Glomerular visceral epithelial cell (primary cell): ENCODE measurements around the gene FRZB.
"Not testable (repeated sequence)": the region's sequence is repeated elsewhere in the genome, so short reads cannot be mapped to it uniquely, and the experiment has no call there.

Source experiments
- DNase-seq: peaks from one replicate; pipeline ENCODE4 v3.0.0-alpha.2; 2016; ENCODE audit errors: extremely low spot score

FRZB gene

DNA sequence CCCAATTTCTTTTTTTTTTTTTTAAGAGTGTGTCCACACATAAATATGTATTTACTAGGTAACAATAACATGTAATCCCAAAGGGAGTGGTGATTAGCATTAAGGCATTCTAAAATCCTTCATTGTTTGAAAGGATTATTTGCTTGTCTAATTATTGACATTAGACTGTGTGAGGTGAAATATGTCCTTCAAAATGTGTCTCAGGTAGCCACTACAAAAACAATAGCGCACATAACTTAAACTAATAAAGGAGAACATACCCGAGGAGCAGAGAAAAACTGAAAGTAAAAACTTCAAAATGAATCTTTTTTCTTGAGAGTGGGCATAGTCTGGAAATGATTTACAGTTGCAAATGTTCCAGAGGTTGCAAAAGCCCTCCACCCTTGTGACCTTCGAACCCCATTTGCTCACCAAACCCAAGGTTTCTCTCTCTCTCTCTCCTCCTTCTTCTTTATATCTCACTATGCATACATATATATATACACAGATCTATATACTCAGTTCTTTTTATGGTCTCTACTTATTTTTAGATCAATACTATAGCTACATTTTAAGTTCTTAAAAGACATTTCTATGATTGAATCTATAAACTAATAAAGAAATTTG is 24.4 kb upstream of the FRZB start:
- no peak for DNase-seq

GRCh38 chr2:182890305-182890704 is 23.9 kb upstream of the FRZB start:
- no peak for DNase-seq

GRCh38 chr2:182887753-182888415 is 21.4 kb upstream of the FRZB start:
- no peak for DNase-seq

GRCh38 chr2:182887093-182887492 is 20.7 kb upstream of the FRZB start:
- DNase-seq: no peak

- DNase-seq: no peak
Measured at GRCh38 chr2:182885771-182886170, 19.3 kb upstream of the FRZB start.

- no peak for DNase-seq
Measured at GRCh38 chr2:182883451-182883850, 17.0 kb upstream of the FRZB start.

GRCh38 chr2:182880100-182880499 is 13.7 kb upstream of the FRZB start:
- not testable (repeated sequence) for DNase-seq

DNA sequence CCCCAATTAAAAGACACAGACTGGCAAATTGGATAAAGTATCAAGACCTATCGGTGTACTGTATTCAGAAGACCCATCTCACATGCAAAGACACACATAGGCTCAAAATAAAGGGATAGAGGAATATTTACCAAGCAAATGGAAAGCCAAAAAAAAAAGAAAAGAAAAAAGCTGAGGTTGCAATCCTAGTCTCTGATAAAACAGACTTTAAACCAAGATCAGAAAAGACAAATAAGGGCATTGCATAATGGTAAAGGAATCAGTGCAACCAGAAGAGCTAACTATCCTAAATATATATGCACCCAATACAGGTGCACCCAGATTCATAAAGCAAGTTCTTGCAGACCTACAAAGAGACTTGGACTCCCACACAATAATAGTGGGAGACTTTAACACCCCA is 10.2 kb upstream of the FRZB start:
- not testable (repeated sequence) for DNase-seq

DNA sequence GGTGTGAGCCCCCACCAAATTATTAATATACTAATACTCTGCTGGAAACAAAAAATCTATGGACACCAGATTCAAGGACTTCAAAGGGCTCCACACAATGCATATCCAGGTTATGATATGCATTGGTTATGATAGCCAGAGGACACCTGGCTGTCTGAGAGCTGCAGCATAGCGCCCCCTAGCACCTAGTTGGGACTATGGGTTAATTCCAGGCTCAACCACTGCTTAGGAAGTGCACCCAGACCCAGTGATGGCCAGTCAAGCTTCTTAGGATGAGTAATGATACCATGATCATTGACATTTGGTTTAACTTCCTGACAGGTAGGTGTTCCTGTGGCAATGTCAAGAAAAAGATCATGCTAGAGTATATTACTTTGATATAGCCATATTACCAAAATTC is 3.8 kb upstream of the FRZB start:
- no peak for DNase-seq

DNA sequence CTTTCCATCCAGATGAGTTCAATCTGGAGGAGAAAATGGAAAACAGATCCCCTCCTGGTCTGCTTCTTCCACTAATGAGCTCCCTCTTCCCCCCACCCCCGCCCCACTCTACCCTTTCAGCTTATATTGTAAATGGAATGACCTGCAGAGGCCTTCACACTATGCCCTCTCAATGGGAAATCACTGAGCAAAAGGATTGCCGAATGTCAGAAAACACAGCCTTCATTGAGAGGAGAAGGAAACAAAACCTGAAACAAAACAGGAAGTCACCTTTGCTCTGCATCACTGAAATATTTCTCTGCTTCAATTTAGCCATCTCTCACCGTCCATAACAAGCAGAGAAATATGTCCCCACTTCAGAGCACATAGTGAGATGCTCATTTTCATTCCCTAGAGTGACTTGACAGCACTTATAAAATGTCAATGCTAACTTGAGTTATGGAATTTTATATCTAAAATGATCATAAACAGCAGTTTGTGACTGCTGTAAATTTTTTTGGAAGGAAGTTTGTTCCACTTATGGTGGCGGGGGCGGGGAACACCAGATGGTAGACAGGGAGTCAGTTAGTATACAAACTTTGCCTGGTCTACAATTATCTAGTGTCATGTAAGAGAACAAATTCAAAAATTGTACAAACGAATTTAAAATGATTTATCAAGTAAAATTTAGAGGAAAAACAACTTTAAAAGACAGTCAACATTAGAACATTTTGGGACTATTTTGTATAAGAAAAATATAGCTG is 1.8 kb upstream of the FRZB start:
- no peak for DNase-seq

DNA sequence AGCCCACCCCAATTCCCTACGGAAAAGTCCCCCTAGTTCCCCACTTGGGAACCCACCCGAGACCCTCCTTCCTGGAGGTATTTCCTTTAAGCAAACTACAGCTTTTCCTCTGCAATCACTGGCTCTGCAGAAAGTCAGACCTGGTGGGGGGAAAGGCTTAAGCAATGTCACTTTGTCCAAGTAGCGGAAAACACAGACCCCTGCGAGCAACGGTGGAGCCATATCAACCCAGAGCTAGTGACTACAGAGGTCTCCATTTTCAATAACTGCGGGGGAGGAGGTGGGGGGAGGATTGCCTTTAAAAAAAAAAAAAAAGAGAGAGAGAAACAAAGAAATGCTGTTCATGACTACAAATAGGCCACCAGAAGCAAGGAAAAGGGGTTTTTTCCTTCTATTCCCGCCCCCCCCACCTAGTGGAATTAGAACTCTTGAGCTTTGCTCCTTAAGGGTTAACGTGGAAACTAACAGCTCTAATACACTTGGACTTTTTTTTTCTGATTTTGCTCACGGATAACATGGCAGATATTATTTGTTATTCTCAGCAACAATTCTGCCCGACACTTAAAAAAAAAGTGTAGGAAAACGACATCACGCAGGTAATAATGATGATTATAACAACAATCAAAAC is 1.1 kb upstream of the FRZB start:
- DNase-seq: no peak

DNA sequence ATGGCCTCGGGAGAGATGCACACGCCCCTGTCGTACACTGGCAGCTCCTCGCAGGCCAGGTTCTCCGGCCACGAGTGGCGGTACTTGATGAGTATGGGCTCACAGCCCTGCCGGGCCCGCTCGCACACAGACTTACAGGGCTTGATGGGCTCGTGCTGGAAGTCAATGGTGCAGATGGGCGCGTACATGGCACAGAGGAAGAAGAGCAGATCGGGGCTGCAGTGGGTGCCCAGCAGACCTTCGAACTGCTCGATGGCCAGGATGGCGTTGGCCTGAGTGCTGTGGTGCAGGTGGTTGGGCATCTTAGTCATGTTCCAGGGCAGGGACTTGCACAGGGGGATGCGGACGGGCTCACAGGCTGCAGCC is 359 bp downstream of the FRZB start:
- DNase-seq: no peak

DNA sequence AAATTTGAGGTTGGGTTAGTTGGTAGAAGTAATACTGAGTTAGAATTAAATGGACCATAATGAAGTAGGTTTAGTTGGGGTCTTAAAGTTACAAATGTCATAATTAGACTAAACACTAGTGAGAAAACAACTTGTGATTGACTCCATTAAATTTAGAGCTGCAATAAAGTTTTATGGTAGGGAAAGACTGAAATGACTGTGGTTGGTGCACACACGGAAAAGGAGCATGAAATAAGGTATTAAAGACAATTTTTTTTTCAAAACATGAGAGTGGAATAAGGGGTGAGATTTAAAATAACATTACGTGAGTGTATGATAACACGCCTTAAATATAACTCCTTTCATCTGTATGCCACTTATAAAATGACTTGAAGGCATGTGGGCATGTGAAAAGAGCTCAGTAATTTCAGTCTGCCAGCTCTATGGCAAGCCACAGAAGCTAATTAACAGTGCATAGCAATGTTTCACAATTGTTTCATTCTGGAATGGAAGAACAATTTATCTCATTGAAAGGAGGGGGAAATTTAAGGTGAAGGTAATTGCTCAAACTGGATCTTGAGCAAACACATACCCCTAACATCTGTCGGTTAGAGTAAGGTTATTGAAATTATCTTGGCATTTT is 1.4 kb downstream of the FRZB start:
- no peak for DNase-seq

GRCh38 chr2:182863642-182864041 is 2.8 kb downstream of the FRZB start:
- DNase-seq: no peak

DNA sequence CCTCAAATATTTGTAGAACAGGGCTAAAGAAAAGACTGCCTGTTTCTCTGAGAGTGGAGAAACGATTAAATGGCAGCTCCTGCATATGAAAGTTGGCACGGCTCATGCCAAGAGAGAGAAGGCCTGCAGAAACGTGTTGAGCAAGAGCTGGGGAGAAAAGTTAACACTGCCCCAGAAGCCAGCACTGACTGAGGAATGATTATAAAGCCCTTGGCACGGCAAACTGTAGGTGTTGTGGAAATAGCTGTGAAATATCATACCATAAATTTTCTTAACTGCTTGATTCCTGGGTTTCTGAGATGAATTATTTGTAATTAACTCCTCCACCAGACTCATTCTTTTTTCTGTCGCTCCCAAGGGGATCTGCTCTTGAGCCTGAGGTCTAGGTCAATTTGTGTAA is 4.3 kb downstream of the FRZB start:
- no peak for DNase-seq

DNA sequence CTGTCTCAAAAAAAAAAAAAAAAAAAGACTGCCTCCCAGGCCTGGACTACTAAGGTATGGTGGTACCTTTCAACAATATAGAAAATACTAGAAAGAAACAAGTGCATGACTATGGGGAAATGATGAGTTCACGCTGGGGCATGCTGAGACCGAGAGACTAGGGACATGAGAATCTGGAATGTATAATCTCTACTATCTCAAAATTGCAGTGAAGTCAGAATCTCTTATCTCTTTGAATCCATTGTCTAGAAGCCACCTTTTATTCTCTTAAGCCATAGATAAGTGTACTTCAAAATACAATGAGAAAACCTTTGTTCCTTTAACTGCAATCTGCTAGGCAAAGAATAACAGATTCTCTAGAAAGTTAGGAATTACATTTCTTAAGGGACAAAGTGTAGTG is 5.6 kb downstream of the FRZB start:
- no peak for DNase-seq

GRCh38 chr2:182858671-182859070 is 7.8 kb downstream of the FRZB start:
- no peak for DNase-seq

DNA sequence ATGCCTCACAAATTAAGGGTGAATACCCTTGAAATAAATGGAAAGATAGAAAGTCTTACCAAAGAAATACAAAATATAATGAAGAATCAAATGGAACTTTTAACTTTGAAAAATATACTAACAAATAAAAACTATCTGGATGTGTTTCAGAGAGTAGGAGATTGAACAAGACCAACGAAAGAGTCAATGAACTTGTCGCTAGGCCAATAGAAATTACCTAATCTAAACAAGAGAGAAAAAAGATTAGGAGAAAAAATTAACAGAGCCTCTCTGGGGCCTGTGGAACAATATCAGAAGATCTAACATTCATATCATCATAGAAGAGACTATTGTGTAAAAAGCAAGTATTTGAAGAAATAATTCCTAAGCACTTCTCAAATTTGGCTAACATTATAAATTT is 11.1 kb downstream of the FRZB start:
- no peak for DNase-seq

DNA sequence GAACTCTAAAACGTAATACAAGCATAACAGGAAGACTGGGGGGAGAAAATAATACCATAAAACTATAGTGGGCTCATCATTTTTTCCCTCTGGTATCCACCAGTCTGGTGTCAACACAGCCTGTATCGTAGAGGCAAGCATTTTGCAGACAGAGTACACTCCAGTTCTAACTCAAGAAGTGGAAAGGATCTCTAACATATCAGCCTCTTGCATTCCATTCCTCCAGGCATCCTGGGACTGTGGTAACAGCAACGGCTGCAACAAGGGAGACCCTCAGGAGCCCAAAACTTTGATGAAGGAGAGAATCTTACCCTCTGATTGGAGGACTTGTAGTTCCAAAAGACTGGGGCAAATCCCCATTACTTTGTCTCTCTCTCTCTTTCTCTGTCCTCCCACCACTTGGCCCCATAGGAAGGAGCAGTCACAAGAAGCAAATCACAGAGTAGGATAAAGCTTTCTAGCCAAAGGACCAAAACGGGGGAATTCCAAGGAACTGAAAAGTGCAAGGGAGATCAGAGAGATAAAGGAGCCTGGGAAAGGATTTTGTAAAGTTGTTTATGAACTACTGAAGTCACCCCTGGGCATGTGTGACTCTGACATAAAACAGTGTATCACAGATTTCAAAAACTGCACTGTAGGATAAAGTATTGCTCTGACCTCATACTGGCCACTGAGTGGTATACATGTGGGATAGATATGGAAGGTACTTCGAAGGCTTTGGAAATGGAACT is 11.9 kb downstream of the FRZB start:
- no peak for DNase-seq

- no peak for DNase-seq
Measured at GRCh38 chr2:182852801-182853200, 13.6 kb downstream of the FRZB start.

DNA sequence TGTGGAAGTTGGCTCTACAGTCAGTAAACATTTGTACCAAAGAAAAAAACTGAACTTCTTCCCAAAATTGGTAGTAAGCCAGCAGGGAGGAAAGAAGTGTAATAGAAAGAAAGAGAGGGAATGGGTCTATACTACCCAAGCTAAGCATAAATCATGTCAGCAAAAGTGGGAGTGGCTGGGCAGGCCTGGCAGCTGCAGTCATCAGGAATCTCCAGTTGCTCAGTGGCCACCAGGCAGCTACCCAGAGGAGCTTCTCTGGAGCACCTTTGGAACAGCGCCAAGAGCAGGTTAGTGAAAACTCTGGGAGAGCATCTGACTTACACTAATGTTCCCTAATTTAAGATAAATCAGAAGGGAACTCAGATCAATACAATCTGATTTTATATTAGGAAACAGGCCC is 14.3 kb downstream of the FRZB start:
- peak; percentile 13 for DNase-seq
